Endothelial cell of umbilical vein (primary cell): ENCODE data around the gene ITGB3. TPM values are rescaled to one million over a fixed set of nuclear protein-coding genes. Genes with fewer than 3 reads are reported as not detected.

Experiments used
- BruUV-seq: library from RNA; stranded (reverse); fragments of 400-500 nt; replicated peaks from 2 replicates; lab custom pipeline; 2021; lab: Mats Ljungman, UMichigan
- CTCF ChIA-PET: fragments of 300-600, 350-600 bp; sonication (Branson Sonifier 250); formaldehyde crosslinking; loops from one replicate; lab custom pipeline; 2021; ENCODE audit warnings: antibody characterized with exemption, inconsistent platforms; lab: Charles Lee
- POLR2A ChIA-PET: fragments of 300-600, 350-600 bp; sonication (Branson Sonifier 250); formaldehyde crosslinking; loops from one replicate; lab custom pipeline; 2021; ENCODE audit warnings: antibody characterized with exemption, inconsistent platforms; lab: Charles Lee
- DNase-seq: peaks from one replicate; pipeline ENCODE4 v3.0.0-alpha.2; 2011; ENCODE audit warnings: low read depth, low spot score
- FAIRE-seq: peaks from 2 replicates; lab custom pipeline; 2011; peaks lifted over from hg19 to GRCh38; lab: Jason Lieb, UNC
- H2AFZ ChIP-seq: 2 replicates; pipeline ENCODE4 v1.6.0; 2012; ENCODE audit warnings: low read depth, low read length, control low read depth, inconsistent platforms
- H3K27ac ChIP-seq: 2 replicates; pipeline ENCODE4 v1.5.1; 2011; ENCODE audit warnings: low read depth, mild to moderate bottlenecking, control low read depth, low read length, moderate library complexity; ENCODE audit not compliant: insufficient read depth
- H3K27me3 ChIP-seq, 2 experiments: 2 replicates each; pipeline versions ENCODE4 v1.6.0 to v1.6.1; 2011; ENCODE audit warnings: low read length in 2 of 2, mixed read lengths in 1 of 2; ENCODE audit not compliant: control insufficient read depth in 2 of 2, insufficient read depth in 2 of 2
- H3K36me3 ChIP-seq, 2 experiments: 2 replicates in 1 of 2; 3 replicates in 1 of 2; pipeline ENCODE4 v1.5.1; 2011; ENCODE audit warnings: low read length in 2 of 2, mild to moderate bottlenecking in 1 of 2, moderate library complexity in 1 of 2; ENCODE audit not compliant: control insufficient read depth in 2 of 2, insufficient read depth in 2 of 2; ENCODE audit errors: extremely low read depth in 1 of 2
- H3K4me1 ChIP-seq: 3 replicates; pipeline ENCODE4 v1.5.1; 2011; ENCODE audit warnings: mild to moderate bottlenecking, low read length; ENCODE audit not compliant: control insufficient read depth, insufficient read depth; ENCODE audit errors: extremely low read depth
- H3K4me2 ChIP-seq: 2 replicates; pipeline ENCODE4 v1.6.1; 2011; ENCODE audit warnings: low read length, control low read depth, mixed read lengths; ENCODE audit not compliant: insufficient read depth
- H3K4me3 ChIP-seq, 3 experiments: fragments of 200-600 bp in 1 of 3; sonication (generic), shearing (Covaris generic) in 1 of 3; replicated peaks in 1 of 3; 2 replicates each; pipeline ENCODE4 v1.5.1; 2011 to 2016; ENCODE audit warnings: control low read depth in 3 of 3, low read length in 3 of 3, mild to moderate bottlenecking in 2 of 3, inconsistent platforms in 1 of 3, low read depth in 1 of 3, moderate library complexity in 1 of 3; ENCODE audit not compliant: insufficient read depth in 1 of 3
- H3K79me2 ChIP-seq: 2 replicates; pipeline ENCODE4 v1.6.0; 2012; ENCODE audit warnings: low read length, inconsistent platforms; ENCODE audit not compliant: control insufficient read depth, insufficient read depth
- H3K9ac ChIP-seq: replicated peaks from 2 replicates; pipeline ENCODE3; 2011; ENCODE audit warnings: low read length, control low read depth; ENCODE audit not compliant: insufficient read depth; ENCODE audit errors: extremely low read depth
- H3K9me1 ChIP-seq: replicated peaks from 3 replicates; pipeline ENCODE4 v1.6.0; 2011; ENCODE audit warnings: mild to moderate bottlenecking, low read length; ENCODE audit not compliant: control insufficient read depth, insufficient read depth; ENCODE audit errors: extremely low read depth
- H3K9me3 ChIP-seq: replicated peaks from 2 replicates; pipeline ENCODE4 v1.5.1; 2012; ENCODE audit warnings: low read length, inconsistent platforms; ENCODE audit not compliant: control insufficient read depth, insufficient read depth
- H4K20me1 ChIP-seq: replicated peaks from 2 replicates; pipeline ENCODE3; 2011; ENCODE audit warnings: mild to moderate bottlenecking, low read length; ENCODE audit not compliant: control insufficient read depth, insufficient read depth; ENCODE audit errors: extremely low read depth
- EZH2 ChIP-seq: IDR thresholded peaks from 2 replicates; pipeline ENCODE4 v1.6.1; 2012; ENCODE audit warnings: borderline replicate concordance, low read depth, mild to moderate bottlenecking, moderate library complexity, low read length, inconsistent platforms; ENCODE audit not compliant: severe bottlenecking
- FOS ChIP-seq: IDR thresholded peaks from 2 replicates; pipeline ENCODE4 v1.6.1; 2011; ENCODE audit warnings: mild to moderate bottlenecking, low read length, moderate library complexity, borderline replicate concordance; ENCODE audit not compliant: insufficient read depth
- GATA2 ChIP-seq: IDR thresholded peaks from 2 replicates; pipeline ENCODE4 v1.7.0; 2011; ENCODE audit warnings: low read depth, mild to moderate bottlenecking, moderate library complexity, mixed read lengths, low read length; ENCODE audit not compliant: insufficient read length, insufficient read depth
- JUN ChIP-seq: IDR thresholded peaks from 2 replicates; pipeline ENCODE4 v1.6.1; 2011; ENCODE audit warnings: borderline replicate concordance, low read depth; ENCODE audit not compliant: insufficient read length, insufficient read depth
- MAX ChIP-seq: IDR thresholded peaks from 2 replicates; pipeline ENCODE4 v1.6.1; 2011; ENCODE audit not compliant: insufficient read depth, insufficient read length
- POLR2A ChIP-seq: IDR thresholded peaks from 2 replicates; pipeline ENCODE4 v1.6.1; 2012; ENCODE audit warnings: low read depth, mild to moderate bottlenecking, control low read depth, low read length
- POLR2AphosphoS5 ChIP-seq: IDR thresholded peaks from 2 replicates; pipeline ENCODE4 v1.6.1; 2012; ENCODE audit warnings: low read depth, mild to moderate bottlenecking, control low read depth, low read length, moderate library complexity; ENCODE audit not compliant: insufficient read depth
- dilution Hi-C: fragments of 300-500 bp; cut with MboI; formaldehyde crosslinking; loops from one replicate; pipeline ENCODE4 v1.15.0; 2019; ENCODE audit warnings: low sequenced_read_pairs; ENCODE audit not compliant: extremely low pct_ligation_motif_present
- intact Hi-C: fragments of 100-400 bp; cut with micrococcal nuclease; formaldehyde crosslinking; loops from one replicate; pipeline ENCODE4 v1.10.0; 2022
- polyA plus RNA-seq, 4 experiments: library from polyadenylated mRNA; depleted of rRNA in 3 of 4; stranded (reverse) in 3 of 4; unstranded in 1 of 4; fragments of >200 nt; gene quantifications; 2 replicates each; pipeline versions ENCODE4 v1.2.1 to v1.2.3, GENCODE V29; 2011 to 2012; ENCODE audit warnings: missing spikeins in 1 of 4
- total RNA-seq: library from RNA; stranded (reverse); gene quantifications from 2 replicates; pipeline ENCODE4 v1.2.3, GENCODE V29; 2021

ITGB3 gene
- total and polyA plus RNA-seq, 2 donors (not counting 3 experiments of a cell fraction or from before 2014, with no cell fraction given): 55.8 to 60.0 TPM

- intact Hi-C loops (loop anchor here (1.0 kb wide), 2 partner anchors 15 to 36 kb away; partner anchors contain the start of gene CDC27), dilution Hi-C loops (no loop called here)
- DNase-seq: peak; percentile 98
- H3K4me3 ChIP-seq: no peak overlapping the region
- H3K9me1 ChIP-seq: no peaks in the 10 kb centered on the region
- H3K9ac ChIP-seq: peak overlapping the region; percentile 71
- no peaks in the 10 kb centered on the region for H3K79me2 ChIP-seq
- peak overlapping the region; percentile 68 for H3K4me2 ChIP-seq
- H3K9me3 ChIP-seq: no peaks in the 10 kb centered on the region
- H3K4me1 ChIP-seq: peaks cover 51% of the 10 kb centered on the region
- H4K20me1 ChIP-seq: no peaks in the 10 kb centered on the region
- peak overlapping the region; percentile 97 for H3K27ac ChIP-seq
- ChIA-PET POLR2A (interaction anchor here (0.7 to 1.5 kb wide), 4 partner anchors 36 to 381 kb away, joined by 5 to 7 read pairs (median 6); partner anchors contain the start of gene CDC27), CTCF (interaction anchor here (0.7 to 2.1 kb wide), 7 partner anchors 11 to 391 kb away, joined by 3 to 26 read pairs (median 3); no protein-coding TSS in a partner anchor)
- TF ChIP-seq GATA2 (peak; percentile 48), EZH2 (no peak), POLR2A (peak; percentile 76), JUN (peak; percentile 98), FOS (peak; percentile 88), POLR2AphosphoS5 (peak; percentile 95), MAX (no peak)
- no peaks in the 10 kb centered on the region for H3K27me3 ChIP-seq
- H3K36me3 ChIP-seq: no peaks in the 10 kb centered on the region
- no TSS peak for BruUV-seq
- peak; percentile 99 for FAIRE-seq
- H2AFZ ChIP-seq: no peak overlapping the region
These were observed 28.2 kb upstream of the ITGB3 start for GRCh38 chr17:47225436-47225858.
